Mucosa of gallbladder (tissue), 1 donor: ENCODE measurements around the gene MAL. TPM values are rescaled to one million over a fixed set of nuclear protein-coding genes. Genes with fewer than 3 reads are reported as not detected.
"Not testable (repeated sequence)": the region's sequence is repeated elsewhere in the genome, so short reads cannot be mapped to it uniquely, and the experiment has no call there.

Experiments used
- DNase-seq: peaks from one replicate; pipeline ENCODE4 v3.0.0-alpha.2; 2020; ENCODE audit warnings: low spot score
- total RNA-seq: library from RNA; stranded (reverse); gene quantifications from one replicate; pipeline ENCODE4 v1.2.1, GENCODE V29; 2021
- donor health status: DM: no; HTN: no; CAD: no.

MAL gene
- total RNA-seq, 1 donor from 2014 or later, result 2.9 TPM

DNA sequence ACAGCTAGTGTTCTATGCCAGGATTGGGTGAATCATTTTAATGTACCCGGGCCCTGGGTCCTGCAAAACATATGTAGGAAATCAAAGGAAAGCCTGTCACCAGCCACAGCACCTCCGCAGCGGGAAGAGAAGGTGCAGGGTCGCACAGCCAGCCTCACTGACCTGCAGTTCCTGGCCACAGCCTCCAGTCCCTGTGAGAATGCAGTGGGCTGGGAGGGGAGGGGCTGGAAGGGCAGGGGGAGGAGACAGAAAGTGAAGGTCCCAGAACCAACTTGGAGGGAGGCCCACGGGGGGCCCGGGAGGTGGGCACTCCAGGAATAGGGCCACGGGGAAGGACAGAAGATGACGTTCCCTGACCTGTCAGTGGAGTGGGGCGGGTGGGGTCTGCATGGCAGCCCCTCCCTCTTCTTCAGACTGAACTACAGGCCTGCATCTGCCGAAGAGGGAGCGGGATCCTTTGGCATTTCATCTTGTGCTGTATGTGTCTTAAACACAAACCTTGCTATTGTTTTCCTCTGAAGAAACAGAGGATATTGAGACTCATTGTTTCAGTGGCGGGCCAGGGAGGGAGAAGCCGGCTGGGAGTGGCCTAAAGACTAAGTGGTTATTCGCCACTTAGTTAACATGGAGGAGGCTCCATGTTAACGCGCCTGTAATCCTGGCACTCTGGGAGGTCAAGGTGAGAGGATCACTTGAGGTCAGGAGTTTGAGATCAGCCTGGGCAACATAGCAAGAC lies 7.5 kb downstream of the MAL start:
- DNase-seq, result no peak

DNA sequence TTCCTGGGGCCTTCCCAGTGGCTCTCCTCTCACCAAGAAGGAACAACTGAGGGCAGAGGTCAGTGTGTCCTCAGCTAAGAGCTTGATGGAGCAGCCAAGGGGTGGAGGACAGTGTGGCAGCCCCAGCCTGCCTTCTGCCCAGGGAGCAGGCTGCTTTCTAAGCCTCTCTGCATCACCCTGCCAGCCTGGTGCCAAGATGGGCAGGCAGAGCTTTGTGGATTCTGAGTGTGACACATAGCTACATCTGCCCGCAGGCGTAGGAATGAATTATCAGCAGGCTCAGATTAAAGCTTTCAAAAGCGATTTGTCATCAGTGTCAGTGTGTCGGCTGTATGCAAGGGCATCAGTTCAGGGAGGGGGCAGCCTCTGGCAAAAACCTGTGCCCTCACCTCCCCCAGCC lies 8.7 kb downstream of the MAL start:
- no peak for DNase-seq

DNA sequence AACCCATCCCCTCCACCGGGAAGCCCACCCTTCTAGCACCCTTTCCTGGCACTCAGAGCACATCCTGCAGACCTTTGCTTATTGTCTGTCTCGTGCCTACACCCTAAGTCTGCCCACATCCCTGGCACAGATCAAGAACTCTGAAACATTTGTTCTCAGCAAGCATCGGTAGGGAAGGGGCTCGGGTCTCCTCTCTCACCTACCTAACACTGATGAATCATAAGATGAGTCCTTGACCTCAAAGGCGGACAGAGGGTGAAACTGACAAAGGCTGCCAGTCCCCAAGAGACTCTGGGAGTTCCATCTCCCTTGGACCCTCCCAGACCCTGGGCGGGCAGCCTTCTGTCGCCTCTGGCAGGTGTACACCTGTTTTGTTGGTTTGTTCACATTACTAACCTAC lies 9.3 kb downstream of the MAL start:
- DNase-seq, result no peak

DNA sequence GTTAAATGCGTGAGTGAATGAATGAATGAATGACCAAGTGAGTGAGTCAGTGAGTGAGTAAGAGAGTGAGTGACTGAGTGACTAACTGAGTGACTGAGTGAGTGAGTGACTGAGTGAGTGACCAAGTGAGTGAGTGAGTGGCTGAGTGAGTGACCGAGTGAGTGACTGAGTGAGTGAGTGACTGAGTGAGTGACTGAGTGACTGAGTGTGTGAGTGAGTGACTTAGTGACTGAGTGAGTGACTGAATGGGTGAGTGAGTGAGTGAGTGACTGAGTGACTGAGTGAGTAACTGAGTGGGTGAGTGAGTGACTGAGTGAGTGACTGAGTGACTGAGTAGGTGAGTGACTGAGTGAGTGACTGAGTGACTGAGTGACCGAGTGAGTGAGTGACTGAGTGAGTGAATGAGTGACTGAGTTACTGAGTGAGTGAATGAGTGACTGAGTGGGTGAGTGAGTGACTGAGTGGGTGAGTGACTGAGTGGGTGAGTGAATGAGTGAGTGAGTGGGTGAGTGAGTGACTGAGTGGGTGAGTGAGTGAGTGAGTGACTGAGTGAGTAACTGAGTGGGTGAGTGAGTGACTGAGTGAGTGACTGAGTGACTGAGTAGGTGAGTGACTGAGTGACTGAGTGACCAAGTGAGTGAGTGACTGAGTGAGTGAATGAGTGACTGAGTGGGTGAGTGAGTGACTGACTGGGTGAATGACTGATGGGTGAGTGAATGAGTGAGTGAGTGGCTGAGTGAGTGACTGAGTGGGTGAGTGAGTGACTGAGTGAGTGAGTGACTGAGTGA lies 11.3 kb downstream of the MAL start:
- no peak for DNase-seq

DNA sequence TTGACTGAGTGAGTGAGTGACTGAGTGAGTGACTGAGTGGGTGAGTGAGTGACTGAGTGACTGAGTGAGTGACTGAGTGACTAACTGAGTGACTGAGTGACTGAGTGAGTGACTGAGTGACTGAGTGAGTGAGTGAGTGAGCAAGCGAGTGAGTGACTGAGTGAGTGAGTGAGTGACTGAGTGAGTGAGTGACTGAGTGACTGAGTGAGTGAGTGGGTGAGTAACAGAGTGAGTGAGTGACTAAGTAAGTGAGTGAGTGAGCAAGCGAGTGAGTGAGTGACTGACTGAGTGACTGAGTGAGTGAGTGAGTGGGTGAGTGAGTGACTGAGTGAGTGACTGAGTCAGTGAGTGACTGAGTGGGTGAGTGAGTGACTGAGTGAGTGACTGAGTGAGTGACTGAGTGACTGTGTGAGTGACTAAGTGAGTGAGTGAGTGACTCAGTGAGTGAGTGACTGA lies 11.9 kb downstream of the MAL start:
- no peak for DNase-seq

DNA sequence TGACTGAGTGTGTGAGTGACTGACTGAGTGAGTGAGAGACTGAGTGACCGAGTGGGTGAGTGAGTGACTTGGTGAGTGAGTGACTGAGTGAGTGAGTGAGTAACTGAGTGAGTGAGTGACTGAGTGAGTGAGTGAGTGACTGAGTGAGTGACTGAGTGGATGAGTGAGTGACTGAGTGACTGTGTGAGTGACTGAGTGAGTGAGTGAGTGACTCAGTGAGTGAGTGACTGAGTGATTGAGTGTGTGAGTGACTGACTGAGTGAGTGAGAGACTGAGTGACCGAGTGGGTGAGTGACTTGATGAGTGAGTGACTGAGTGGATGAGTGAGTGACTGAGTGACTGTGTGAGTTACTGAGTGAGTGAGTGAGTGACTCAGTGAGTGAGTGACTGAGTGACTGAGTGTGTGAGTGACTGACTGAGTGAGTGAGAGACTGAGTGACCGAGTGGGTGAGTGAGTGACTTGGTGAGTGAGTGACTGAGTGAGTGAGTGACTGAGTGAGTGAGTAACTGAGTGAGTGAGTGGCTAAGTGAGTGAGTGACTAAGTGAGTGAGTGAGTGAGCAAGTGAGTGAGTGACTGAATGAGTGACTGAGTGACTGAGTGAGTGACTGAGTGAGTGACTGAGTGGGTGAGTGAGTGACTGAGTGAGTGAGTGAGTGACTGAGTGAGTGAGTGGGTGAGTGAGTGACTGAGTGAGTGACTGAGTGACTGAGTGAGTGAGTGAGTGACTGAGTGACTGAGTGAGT lies 12.5 kb downstream of the MAL start:
- not testable (repeated sequence) for DNase-seq

DNA sequence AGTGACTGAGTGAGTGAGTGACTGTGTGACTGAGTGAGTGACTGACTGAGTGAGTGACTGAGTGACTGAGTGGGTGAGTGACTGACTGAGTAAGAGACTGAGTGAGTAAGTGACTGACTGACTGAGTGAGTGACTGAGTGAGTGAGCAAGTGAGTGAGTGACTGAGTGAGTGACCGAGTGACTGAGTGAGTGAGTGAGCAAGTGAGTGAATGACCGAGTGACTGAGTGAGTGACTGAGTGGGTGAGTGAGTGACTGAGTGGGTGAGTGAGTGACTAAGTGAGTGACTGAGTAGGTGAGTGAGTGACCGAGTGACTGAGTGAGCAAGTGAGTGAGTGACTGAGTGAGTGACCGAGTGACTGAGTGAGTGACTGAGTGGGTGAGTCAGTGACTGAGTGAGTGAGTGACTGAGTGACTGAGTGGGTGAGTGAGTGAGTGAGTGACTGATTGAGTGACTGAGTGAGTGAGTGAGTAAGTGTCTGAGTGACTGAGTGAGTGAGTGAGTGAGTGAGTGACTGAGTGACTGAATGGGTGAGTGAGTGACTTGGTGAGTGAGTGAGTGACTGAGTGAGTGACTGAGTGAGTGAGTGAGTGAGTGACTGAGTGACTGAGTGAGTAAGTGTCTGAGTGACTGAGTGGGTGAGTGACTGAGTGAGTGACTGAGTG lies 13.3 kb downstream of the MAL start:
- DNase-seq, result no peak

DNA sequence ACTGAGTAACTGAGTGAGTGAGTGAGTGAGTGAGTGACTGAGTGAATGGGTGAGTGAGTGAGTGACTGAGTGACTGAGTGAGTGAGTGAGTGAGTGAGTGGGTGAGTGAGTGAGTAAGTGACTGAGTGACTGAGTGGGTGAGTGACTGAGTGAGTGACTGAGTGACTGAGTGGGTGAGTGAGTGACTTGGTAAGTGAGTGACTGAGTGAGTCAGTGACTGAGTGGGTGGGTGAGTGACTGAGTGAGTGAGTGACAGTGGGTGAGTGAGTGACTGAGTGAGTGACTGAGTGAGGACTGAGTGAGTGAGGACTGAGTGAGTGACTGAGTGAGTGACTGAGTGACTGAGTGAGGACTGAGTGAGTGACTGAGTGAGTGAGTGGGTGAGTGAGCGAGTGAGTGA lies 13.9 kb downstream of the MAL start:
- DNase-seq, result no peak

DNA sequence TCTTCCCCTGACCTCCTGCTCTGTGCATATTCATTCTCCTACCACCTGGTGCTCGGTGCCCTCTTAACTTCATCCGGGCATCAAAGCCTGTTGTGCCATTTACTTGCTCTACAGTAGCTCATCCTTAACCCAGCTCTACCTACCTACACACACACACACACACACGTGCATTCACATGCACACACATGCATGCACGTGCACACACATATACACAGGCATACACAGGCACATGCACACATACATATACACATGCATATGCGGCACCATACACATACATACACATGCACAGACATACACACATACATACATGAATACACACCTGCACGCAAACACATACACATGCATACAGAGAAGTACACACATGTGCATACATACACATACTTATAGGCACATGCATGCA lies 14.5 kb downstream of the MAL start:
- DNase-seq, result no peak

DNA sequence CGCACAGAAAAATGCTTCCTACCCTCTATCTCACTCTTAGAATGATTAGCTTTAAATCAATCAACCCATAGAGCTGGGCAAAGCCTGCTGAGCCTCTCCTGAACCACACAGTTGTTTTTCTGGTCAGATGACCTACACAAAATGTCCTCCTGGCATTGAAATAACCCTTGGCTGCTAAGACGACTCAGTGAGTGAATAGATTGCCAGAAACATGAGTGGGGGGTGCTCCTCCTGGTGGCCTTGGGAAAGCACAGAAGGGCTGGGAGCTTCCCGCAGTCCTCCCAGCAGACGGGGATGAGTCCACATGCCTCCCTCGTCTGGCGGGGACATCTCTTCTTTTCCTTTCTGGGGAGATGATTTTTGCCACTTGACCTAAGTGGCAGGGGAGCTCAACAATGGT lies 14.9 kb downstream of the MAL start:
- DNase-seq, result no peak

DNA sequence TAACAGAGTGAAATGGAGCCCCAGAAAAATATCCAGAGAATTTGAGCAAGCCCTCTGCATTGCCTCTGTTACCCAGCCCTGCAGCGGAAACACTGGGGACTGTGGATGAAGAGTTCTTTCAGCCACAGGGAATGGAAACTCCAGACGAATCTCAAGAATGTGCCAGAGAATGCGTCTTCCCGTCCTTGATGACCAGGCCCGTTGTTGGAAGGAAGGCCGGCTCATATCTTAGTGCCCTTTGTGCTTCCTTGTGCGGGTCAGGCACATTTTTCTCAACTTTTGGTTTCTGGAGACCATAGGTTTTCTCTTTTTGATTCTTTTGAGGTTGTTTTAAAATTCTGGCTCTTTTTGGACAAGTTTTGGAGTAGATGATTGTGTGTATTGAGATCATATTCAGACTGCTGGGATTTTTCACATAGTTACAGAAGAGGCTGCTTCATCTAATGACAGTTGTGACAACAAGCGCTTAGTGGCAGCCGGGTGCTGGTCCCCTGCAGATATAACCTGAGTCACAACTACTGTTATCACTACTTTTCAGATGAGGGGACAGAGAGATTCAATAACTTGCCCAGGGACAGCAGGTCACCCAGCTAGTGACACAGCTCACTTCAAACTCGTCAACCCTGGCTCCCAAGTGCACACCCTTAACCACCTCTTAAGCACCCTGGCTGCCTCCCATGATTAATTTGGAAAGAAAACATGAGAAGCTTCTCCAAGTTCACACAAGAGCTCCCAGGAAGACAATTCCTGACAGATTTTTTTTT lies 15.7 kb downstream of the MAL start:
- no peak for DNase-seq

DNA sequence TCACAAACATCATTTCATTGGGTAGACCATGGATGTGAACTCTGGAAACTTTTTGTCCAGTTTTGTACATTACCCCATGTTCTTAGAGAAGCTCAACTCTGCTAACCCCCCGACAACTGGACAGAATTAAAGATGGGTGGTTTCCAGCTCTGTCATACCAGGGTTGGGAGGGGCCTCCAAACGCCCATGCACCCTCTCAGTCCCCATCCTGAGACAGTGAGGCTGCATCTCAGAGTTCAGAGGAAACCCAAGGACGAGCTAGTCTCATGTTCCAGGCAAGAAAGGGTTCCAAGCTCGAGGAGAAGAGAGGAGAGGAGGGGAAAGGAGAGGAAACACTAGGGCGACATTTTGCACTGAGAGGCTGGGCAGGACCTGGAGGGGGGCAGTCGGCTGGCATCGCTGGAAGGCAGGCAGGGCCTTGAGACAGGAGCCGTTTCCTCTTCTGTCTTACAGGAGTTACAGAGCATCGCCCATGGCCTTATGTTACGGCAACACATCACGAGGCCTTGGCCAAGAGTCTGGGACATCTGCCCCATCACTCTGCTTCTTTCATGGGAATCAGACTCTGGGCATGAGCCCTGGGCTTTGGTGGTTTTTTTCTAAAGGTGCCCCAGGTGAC lies 16.4 kb downstream of the MAL start:
- no peak for DNase-seq

DNA sequence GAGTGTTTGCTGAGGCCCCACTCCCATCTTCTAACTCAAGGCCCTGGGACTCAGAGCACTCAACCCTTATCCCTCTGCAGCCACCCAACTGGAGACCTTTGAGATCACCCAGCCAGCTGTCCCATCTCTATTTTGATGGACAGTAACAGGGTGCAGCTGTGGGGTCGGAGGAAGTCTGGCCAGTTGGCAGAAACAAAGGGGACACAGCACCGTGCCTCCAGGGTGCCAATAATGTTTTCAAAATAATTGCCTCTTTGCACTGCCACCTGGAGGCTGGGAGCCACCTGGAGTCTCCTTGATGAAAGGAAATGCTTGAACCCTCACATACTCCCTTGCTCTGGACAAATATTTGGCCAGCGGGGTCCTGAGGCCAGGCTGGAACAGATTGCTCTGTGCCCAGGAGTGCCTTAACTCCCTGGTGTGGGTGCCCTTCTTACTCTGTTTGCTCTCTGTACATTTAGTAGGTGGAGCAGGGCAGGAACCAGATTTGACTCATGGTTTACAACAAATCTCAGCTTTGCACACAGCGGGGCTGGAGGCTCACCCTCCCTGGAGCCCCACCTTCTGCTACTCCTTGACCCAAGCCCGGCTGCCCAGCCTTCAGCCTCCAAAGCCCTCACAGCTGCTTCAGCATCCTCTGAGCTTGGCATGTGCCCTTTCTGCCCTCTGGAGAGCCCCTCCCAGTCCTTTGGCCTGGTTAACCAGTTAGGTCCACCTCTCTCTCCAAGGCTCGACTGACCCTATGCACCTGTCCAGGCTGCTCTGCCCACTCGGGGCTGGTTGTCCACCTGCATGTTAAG lies 17.2 kb downstream of the MAL start:
- no peak for DNase-seq

DNA sequence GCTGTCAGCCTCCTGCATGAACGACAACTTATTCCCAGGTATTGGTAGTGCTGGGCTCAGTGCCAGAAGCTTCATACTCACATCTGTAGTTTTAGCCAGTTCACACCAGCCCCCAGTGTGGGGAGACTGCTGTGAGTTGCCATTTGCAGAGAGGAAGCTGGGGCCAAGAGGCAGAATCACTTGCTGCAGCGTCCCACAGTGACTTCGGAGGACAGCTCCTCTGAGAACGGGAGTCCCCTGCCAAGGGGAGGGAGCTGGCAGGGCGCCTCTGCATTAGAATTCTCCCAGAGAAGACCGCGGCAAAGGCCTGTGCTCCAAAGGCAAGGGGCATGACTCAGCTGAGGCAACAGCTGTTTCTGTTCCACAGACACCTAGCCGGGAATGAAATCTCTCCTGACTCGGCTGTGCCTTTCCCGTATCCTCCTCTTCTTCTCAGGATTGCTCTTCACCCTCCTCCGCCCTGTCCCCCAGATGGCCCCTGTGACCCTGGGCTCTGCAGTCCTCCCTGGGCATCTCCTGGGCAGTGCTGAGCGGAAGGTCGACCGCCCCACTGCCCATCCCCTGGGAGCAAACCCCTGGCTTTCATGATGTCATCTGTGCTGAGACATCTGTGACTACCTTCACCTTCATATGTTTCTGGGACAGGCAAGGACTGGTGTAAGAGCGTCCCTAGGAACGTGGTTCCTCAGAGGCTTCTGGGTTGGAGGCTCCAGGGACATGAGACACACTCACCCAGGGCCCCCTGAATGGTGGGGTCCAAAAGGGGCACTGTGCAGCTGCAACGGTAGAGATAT lies 18.0 kb downstream of the MAL start:
- DNase-seq, result peak; percentile 63

DNA sequence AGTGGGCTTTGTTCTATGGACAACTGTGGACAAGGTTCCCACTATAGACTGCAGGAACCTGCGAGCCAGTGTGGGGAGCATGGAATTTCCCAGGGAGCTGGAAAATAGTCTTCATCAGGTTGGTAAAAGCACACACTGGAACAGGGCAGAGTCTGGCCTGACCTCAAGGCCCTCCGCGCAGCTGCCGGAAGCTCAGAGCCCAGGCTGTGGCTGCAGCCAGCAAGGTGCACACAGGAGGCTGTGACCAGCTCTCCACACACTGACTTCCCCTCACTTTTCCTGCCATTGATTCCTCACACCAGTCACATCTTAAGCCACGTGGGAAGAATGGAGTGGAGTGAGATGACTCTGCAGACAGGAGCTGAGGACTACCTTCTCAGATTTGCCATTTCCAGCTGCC lies 19.1 kb downstream of the MAL start:
- DNase-seq, result no peak

DNA sequence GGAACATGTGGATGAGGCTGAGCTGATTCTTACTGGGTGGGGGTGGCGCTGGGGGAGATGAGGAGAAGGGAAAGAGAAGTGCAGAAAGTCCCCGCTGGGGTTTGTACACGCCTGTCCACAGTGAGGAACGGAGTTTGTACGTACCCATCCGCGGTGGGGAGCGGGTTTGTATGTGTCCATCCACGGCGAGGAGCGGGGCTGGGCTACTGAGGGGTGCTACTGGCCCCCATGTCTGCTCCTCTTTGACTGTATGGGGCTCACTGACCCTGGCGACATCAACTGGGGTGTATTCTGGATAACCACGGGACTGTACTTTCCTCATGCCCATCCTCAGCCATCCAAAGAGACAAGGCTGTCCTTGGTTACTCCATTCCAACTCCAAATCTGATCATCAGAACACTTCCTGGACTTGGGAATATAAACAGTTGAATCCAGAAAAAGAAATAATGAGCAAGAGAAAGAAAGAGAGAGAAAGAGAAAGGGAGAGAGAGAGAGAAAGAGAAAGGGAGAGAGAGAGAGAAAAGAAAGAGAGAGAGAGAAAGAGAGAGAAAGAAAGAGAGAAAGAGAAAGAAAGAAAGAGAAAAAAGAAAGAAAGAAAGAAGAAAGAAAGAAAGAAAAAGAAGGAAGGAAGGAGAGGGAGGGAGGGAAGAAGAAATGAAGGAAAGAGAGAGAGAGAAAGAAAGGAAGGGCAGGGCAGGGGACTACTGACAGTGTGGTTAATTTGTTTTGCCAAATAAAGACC lies 21.0 kb downstream of the MAL start:
- DNase-seq, result no peak

DNA sequence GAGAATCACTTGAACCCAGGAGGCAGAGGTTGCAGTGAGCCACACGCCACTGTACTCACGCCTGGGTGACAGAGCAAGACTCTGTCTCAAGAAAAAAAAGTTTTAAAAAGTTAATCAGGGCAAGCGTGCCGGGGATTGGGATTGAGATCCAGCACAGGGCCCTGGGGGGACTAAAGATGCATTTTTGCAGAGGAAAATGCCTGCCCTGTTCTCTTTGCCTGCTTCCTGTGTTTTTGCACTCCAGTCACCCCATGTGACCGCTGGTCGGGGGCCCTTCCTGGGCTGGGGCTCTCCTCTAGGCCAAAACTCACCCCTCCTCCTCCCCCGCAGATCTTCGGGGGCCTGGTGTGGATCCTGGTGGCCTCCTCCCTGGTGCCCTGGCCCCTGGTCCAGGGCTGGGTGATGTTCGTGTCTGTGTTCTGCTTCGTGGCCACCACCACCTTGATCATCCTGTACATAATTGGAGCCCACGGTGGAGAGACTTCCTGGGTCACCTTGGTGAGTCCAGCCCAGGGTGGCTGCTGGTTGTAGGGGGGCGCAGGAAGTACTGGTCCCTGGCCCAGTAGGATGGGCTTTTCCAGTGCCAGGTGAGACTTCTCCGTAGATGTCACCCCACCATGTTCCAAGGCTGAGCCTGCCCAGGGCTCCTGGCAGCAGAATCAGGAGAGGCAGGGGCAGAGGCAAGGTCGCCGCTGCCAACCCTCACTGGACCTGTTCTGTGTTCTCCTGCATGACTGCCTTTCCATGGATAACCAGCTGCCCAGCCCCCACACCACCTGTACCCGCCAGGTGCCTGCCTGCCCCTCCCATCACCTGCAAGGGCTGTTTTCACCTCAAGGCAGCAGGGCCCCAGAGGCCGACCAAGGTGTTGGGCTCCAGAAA lies 22.4 kb downstream of the MAL start:
- DNase-seq, result no peak
